GM18507 (cell line): Measurements from ENCODE around the gene NEUROG2.
"Not testable (repeated sequence)": the region's sequence is repeated elsewhere in the genome, so short reads cannot be mapped to it uniquely, and the experiment has no call there.

ENCODE experiments used
- DNase-seq: peaks from one replicate; pipeline ENCODE4 v3.0.0; 2011; ENCODE audit warnings: low read depth; ENCODE audit not compliant: insufficient read length; ENCODE audit errors: extremely low spot score
- FAIRE-seq: peaks from 2 replicates; lab custom pipeline; 2011; peaks lifted over from hg19 to GRCh38; lab: Jason Lieb, UNC

Gene NEUROG2

GRCh38 chr4:112516066-112516470 lies at the start of gene NEUROG2:
Gene NEUROG2 (minus strand): TSS chr4:112516180. CDS start chr4:112515475, 705 bp downstream.
- DNase-seq (no peak), FAIRE-seq (peak; percentile 9)

- FAIRE-seq (no peak), DNase-seq (no peak)
Observed at GRCh38 chr4:112564706-112565270, 48.8 kb upstream of the NEUROG2 start.

- no peak for DNase-seq
- FAIRE-seq = peak; percentile 31
Observed at GRCh38 chr4:112563431-112564200, 47.6 kb upstream of the NEUROG2 start.

DNA sequence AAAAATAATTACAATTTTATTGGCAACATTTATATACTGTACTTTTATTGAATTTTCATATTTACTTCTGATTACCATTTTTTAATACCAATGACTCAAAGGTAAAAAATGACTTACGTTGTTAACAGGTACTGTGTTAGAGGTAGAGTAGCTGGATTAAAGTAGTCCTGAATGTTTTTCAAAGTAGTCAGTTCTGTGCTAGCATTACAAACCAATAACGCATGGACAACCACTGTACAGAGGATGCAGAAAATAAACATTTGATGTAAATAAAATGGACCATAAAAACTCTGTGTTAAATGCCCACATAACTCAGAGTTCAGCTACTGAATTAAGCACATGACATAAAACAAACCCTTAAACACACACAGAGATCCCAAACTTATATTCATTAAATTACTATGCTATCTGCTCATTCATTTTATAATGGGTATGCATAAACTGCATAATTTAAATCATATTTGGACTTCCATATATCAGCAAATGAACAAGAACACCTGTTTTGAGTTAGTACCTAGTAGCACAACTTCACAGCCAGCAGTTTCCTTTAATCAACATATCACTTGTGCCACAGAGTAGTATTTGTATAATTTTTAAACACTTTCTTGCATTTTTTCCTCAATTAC lies 46.4 kb upstream of the NEUROG2 start:
- no peak for FAIRE-seq
- no peak for DNase-seq

DNA sequence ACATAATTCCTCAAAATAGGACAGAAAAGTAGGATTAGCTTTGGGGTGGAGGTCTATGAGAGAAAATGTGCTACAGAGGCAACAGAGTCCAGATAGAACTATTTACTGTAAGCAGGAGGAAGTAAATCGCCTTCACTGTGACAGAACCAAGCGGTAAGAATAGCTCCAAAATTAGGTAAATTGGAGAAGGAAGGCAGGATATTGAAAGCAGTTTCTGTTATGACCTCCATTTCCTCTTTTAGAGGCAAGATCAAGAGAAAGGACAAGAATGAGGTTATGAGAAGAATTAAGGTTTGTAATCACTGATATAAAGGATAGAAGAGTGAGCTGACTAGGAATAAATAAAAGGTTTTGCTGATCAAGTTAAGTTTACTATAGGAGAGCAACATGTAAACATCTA lies 44.1 kb upstream of the NEUROG2 start:
- peak; percentile 66 for FAIRE-seq
- DNase-seq = no peak

GRCh38 chr4:112559053-112559452 lies 43.1 kb upstream of the NEUROG2 start:
- DNase-seq (no peak), FAIRE-seq (no peak)

GRCh38 chr4:112557676-112558411 lies 41.9 kb upstream of the NEUROG2 start:
- no peak for DNase-seq
- FAIRE-seq = no peak

DNA sequence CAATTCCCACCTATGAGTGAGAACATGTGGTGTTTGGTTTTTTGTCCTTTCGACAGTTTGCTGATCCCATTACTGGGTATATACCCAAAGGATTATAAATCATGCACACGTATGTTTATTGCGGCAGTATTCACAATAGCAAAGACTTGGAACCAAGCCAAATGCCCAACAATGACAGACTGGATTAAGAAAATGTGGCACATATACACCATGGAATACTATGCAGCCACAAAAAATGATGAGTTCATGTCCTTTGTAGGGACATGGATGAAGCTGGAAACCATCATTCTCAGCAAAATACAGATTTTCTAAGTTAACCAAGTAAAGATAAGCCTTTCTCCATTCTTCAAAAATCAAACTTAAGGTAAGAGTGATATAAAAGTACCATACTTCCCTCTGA lies 38.3 kb upstream of the NEUROG2 start:
- not testable (repeated sequence) for DNase-seq, FAIRE-seq

DNA sequence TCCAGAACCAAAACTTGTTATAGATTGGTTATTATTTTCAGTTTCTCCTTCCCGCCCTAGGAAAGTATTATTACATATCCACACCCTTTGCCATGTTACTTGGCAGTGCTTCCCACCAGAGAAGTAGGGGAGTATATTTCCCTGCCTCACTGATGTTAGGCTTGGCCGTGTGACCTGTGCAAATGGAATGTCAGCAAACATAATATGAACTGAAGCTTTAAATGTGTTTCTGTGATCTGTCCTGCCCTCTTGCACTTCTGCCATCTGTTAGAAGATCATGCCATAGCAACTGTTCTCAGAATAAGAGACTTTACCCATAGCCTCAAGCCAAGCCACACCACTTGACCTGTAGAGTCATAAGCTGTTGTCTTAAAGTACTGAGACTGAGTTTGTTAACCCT lies 36.7 kb upstream of the NEUROG2 start:
- no peak for FAIRE-seq
- no peak for DNase-seq

GRCh38 chr4:112550728-112551127 lies 34.7 kb upstream of the NEUROG2 start:
- DNase-seq = no peak

DNA sequence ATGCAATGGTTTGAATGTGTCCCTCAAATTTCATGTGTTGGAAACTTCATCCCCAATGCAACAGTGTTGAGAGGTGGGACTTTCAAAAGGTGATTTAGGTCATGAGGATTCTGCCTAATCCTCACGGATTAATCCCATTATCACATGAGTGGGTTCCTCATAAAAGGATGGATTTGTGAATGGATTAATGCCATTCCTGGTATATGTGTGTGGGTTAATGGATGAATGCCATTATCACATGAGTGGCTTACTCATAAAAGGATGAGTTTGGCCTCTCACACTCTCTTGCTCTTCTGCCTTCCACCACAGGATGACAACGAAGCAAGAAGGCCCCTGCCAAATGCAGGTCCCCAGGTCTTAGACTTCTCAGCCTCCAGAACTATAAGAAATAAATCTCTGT lies 30.5 kb upstream of the NEUROG2 start:
- no peak for FAIRE-seq
- DNase-seq = no peak

More at GRCh38 chr4:112550728-112551127, 34.7 kb upstream of the NEUROG2 start:
- FAIRE-seq = no peak

DNA sequence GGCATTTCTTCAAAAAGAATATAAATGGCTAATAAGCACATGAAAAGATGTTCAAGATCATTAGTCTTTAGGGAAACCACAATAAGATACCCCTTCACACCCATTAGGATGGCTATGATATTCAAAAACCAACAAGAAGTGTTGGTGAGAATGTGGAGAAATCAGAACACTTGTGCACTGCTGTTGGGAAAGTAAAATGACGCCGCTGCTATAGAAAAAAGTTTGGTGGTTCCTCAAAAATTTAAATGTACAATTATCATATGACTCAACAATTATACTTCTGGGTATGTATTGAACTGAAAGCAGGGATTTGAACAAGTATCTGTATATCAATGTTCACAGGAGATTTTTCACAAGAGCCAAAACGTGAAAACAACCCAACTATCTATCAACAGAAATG lies 29.4 kb upstream of the NEUROG2 start:
- no peak for FAIRE-seq
- no peak for DNase-seq

DNA sequence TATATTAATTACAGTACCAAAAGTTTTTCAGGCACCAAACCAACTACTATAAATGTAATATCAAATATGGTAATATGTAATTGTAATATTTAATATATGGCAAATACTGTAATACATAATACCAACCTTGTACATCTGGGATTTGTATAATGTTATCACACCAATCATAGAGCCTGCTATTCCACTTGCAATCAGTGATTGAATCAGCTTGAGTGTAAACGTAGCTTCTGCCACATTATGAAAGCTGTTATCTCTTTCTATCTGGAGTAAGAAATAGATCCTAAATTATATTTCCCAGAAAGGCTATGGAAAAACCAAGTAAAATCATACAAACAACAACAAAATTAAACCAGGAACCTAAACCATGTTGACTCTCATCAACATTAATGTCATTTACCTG lies 24.7 kb upstream of the NEUROG2 start:
- DNase-seq = no peak
- no peak for FAIRE-seq

DNA sequence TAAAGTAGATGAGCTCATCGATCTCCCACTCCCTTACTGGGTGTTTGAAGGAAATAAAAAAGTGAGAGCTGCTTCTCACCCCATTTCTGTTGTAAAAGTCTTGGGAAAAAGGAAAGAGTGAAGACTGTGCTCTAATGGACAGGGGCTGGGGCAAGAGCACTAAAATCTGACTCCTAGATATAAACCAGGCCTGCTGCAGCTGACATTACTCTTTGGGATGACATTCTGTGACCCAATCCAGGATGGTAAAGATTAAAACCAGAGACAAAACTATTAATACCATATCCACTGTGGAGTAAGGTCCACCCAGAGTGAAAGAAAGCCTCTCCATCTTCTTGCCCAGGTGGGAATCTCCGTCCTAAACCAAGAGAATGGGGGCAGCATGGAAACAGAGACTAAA lies 20.1 kb upstream of the NEUROG2 start:
- FAIRE-seq = no peak
- no peak for DNase-seq

GRCh38 chr4:112532267-112532666 lies 16.3 kb upstream of the NEUROG2 start:
- FAIRE-seq = no peak
- no peak for DNase-seq

DNA sequence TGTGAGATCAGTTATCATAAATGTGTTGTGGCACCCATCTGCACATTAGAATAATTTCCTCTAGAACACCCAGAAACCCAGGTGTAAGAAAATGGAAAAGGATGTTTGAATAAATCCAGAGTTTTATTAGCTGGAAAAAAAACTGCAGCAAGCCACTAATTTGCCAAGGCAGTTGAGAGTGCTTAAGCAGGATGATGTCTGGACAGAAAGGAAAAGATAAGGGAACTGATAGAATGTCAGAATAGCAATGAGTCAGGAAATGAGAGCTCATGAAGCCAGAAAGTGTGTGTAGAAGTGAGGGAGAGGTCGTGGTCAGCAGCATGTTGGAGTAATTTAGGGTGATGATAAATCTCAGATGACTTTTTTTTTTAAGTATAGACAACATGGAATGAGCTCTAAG lies 15.2 kb upstream of the NEUROG2 start:
- no peak for DNase-seq
- FAIRE-seq = no peak

DNA sequence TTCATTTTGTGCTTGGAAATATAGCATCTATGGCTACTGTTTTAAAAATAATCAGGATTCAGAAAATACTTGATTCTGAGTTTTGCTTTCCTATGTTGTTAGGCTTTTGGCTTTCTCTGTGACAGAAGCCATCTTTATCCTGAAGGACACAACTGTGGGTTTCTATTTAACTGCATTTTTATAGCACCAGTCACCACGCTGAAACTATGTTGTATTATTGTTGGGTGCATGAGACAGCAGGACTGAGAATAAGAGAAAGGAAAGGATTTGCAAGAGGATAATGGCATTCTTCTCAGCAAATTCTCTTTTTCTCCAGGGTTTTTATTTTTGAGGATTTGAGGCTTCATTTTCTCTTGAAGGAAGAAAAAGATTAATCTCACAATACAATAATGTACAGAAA lies 10.1 kb upstream of the NEUROG2 start:
- no peak for DNase-seq
- FAIRE-seq = no peak

DNA sequence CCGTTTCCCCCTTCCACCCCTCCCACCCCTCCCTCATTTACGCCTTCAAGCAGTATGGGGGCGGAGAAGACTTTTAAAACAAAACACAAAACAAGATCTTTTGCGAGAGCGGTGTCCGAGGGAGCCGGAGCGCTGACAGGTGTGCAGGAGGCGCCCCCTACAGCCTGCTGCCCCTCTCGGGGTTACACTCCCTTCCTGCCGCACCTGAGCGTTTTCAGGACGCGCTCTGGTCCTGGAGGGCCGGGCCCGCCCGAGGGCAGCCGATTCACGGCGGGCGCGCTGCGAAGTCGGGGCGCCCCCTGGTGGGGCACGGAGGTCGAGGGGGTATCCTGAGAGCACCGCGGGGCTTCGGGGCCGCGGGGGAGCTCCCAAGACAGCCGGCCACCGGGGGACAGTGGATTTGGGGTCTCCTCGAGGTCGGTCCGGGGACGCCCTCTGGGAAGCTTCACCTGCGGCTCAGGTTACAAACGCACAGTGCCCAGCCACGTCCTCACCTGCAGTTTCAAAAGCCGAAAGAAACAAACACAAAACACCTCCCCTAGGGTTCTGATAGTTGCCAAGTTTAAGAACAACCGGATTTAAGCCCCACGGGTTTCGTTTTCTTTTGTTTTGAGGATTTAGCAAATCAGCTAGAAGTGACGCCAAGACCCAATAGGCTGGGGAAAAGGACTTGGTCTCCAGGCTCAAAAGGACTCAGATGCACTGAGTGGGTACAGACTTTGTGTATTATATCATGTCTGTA lies 8.0 kb upstream of the NEUROG2 start:
- FAIRE-seq = peak; percentile 93
- no peak for DNase-seq

DNA sequence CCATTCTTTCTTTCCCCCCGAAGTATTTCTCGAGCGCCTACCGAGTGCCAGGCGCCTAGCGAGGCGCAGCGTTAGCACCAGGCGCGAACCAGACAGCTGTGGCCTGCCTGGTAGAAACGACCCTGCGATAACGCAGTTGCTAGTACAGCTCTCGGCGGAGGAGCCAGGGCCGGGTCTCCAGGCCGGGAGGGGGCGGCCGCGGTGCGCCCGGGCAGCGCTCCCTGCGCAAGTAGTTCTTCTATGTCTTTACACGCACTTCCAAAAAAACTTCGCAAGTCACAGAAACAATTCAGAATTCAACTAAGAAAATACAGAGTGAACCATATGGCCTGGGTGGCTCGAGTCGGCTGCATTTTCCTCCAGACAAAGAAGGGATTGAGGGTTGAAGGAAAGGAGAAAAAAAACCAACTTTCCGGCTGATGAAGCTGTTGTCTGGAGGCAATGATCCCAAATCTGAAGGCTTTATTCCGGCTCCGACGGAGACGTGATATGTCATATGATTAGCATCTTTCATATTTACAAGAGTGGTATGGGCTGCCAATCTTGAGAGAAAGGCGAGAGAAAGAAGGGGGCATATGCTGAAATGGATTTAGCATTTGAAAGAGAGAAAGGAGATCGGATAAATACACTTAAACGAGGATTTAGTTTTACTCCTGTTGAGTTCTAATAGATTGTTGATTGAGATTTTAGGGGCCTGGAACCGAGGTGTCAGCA lies 7.2 kb upstream of the NEUROG2 start:
- FAIRE-seq = peak; percentile 50
- DNase-seq = no peak
